ENCODE data around the gene GOLGA6D.

DNA sequence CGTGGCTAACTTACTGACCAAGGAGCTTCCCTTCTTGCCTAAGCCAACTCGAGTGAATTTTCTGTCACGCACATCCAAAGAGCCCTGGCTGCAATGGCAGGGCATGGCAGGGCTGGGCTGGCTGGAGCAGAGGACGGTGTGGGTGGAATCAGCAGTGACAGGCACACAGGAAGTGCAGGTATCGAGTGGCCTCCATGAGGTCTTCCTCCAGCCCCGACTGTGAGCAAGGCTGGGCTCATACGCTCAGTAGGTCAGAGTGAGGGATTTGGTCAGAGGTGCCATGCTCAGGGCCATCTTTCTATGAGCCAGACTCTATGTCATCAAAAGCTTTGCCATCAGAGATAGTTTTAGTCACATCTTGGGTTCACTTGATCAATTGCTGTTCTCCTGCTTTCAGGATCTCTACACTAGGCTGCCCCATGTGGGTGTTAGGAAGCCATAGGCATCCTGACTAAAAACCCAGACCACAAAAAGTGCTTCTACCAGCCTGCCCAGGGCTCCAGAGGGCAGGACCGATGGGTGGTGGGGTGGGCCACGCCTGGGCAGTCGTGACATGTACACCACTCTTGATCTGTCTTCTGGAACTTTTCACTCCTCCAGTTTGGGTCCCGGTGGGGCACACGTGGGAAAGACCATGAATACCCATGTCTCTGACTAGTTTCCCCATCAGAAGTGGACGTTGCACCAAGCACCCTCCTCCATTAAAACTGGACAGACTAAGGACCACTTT, 30.6 kb downstream of the GOLGA6D start:
- TF ChIP-seq CTCF (IDR thresholded peaks at IDR 0.05; ENCODE audit: poor library complexity) (no peak), EZH2 (IDR thresholded peaks at IDR 0.05; ENCODE audit: borderline replicate concordance) (no peak)
